ENCODE results near the gene SHC1. TPM values are rescaled to one million over a fixed set of nuclear protein-coding genes. Genes with fewer than 3 reads are reported as not detected.

Gene SHC1
- total RNA-seq, 2 donors from 2014 or later = 72.3 to 72.7 TPM

DNA sequence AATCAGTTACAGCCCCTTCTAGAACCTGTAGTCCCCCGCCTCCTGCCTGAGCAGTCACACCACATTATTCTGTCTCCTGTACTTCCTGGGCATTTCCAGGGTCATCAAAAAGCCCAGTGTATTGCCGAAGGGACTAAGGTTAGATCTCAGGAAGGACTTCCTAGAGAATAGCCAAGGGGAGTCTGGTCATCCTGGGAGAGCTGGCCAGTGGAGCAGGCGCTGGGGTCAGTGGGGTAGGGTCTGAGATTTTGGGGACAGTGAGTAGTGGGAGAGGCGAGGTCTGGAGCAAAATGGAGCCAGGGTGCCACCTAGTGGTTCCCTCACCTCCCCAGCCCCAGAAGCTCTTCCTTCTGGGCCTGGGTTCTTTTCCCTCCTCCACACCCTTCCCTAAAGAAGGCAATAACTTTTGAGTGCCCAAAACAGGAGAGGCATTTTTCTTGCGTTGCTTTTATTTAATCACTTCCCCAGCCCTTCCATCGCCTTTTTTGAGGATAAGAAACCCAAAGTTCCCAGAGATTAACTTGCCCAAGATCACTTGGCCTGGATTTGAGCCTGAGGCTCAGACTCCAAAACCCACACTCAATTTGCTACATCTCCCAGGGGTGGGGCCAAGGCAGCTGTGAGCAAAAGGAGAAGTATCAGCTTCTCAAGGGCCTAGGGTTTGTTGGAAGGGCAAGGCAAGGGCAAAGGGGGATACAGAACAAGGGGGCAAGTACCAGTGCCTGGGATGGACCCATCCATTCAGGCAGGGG is 26.7 kb downstream of the SHC1 start:
- Mint-ChIP-seq H3K4me3 (peak overlapping the region; percentile 70), H3K4me1 (ENCODE audit: low read depth in 2 of 2) (peaks cover 29 to 41% of the 10 kb centered on the region in 2 donors), H3K27ac (peak overlapping the region; percentile 82 to 88), H3K36me3 (no peaks in the 10 kb centered on the region), H3K27me3 (no peaks in the 10 kb centered on the region), H3K9me3 (no peaks in the 10 kb centered on the region)
- DNase-seq (ENCODE audit: low spot score) = no peak
- peak in 1 of 2 donors; percentile 58 for ATAC-seq

- no peak for ATAC-seq
- DNase-seq (ENCODE audit: low spot score) = no peak
- Mint-ChIP-seq H3K27ac (peak overlapping the region; percentile 82 to 88), H3K4me3 (peak overlapping the region; percentile 77), H3K4me1 (ENCODE audit: low read depth in 2 of 2) (peaks cover 46 to 65% of the 10 kb centered on the region in 2 donors), H3K36me3 (no peaks in the 10 kb centered on the region), H3K9me3 (no peaks in the 10 kb centered on the region), H3K27me3 (no peaks in the 10 kb centered on the region)
These were observed 29.1 kb downstream of the SHC1 start for GRCh38 chr1:154941333-154942013.

GRCh38 chr1:154940651-154941194 is 29.8 kb downstream of the SHC1 start:
- Mint-ChIP-seq H3K4me3 (peak overlapping the region; percentile 77), H3K36me3 (no peaks in the 10 kb centered on the region), H3K27me3 (no peaks in the 10 kb centered on the region), H3K4me1 (ENCODE audit: low read depth in 2 of 2) (peaks cover 48 to 68% of the 10 kb centered on the region in 2 donors), H3K27ac (peak overlapping the region; percentile 82 to 88), H3K9me3 (no peaks in the 10 kb centered on the region)
- ATAC-seq (no peak), DNase-seq (ENCODE audit: low spot score) (no peak)

- no peak for DNase-seq (ENCODE audit: low spot score)
- H3K9me3 Mint-ChIP-seq = no peaks in the 10 kb centered on the region
- H3K27ac Mint-ChIP-seq = peak overlapping the region; percentile 82 to 88
- peak overlapping the region; percentile 77 for H3K4me3 Mint-ChIP-seq
- H3K27me3 Mint-ChIP-seq = no peaks in the 10 kb centered on the region
- peaks cover 48 to 68% of the 10 kb centered on the region in 2 donors for H3K4me1 Mint-ChIP-seq (ENCODE audit: low read depth in 2 of 2)
- ATAC-seq = no peak
- H3K36me3 Mint-ChIP-seq = no peaks in the 10 kb centered on the region
These were observed 30.4 kb downstream of the SHC1 start for GRCh38 chr1:154940213-154940560.

- ATAC-seq = no peak
- Mint-ChIP-seq H3K4me3 (peak overlapping the region; percentile 97), H3K27me3 (no peaks in the 10 kb centered on the region), H3K9me3 (no peaks in the 10 kb centered on the region), H3K36me3 (no peaks in the 10 kb centered on the region), H3K27ac (peak overlapping the region; percentile 99), H3K4me1 (ENCODE audit: low read depth in 2 of 2) (peaks cover 48 to 63% of the 10 kb centered on the region in 2 donors)
- DNase-seq (ENCODE audit: low spot score) = no peak
These were observed 31.7 kb downstream of the SHC1 start for GRCh38 chr1:154938604-154939399.

DNA sequence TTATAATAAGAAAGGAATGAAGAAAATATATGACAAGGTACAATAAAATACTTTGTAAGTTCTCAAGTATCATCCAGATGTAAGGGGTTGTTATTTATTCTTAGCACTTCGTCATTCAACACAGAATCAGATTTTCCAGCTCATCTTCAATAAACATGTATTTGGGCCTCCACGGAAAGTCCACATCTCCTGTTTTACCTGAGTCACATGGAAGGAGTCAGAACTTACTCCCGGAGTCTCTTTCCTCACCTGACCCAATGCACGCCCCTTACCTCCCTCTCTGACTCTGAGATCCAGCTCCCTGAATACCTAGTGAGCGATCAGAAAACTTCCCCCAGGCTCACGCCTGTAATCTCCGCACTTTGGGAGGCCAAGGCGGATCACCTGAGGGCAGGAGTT is 32.6 kb downstream of the SHC1 start:
- Mint-ChIP-seq H3K27me3 (no peaks in the 10 kb centered on the region), H3K4me3 (peak overlapping the region; percentile 97), H3K27ac (peak overlapping the region; percentile 99), H3K9me3 (no peaks in the 10 kb centered on the region), H3K4me1 (ENCODE audit: low read depth in 2 of 2) (peaks cover 45 to 55% of the 10 kb centered on the region in 2 donors), H3K36me3 (no peaks in the 10 kb centered on the region)
- no peak for DNase-seq (ENCODE audit: low spot score)
- ATAC-seq = no peak

- no peaks in the 10 kb centered on the region for H3K36me3 Mint-ChIP-seq
- no peaks in the 10 kb centered on the region for H3K27me3 Mint-ChIP-seq
- DNase-seq (ENCODE audit: low spot score) (peak; percentile 94), ATAC-seq (peak; percentile 88 to 90)
- H3K9me3 Mint-ChIP-seq = no peaks in the 10 kb centered on the region
- peak overlapping the region; percentile 99 for H3K27ac Mint-ChIP-seq
- H3K4me1 Mint-ChIP-seq (ENCODE audit: low read depth in 2 of 2) = peaks cover 39 to 48% of the 10 kb centered on the region in 2 donors
- H3K4me3 Mint-ChIP-seq = peak overlapping the region; percentile 97
These were observed 33.2 kb downstream of the SHC1 start for GRCh38 chr1:154937085-154937987.

DNA sequence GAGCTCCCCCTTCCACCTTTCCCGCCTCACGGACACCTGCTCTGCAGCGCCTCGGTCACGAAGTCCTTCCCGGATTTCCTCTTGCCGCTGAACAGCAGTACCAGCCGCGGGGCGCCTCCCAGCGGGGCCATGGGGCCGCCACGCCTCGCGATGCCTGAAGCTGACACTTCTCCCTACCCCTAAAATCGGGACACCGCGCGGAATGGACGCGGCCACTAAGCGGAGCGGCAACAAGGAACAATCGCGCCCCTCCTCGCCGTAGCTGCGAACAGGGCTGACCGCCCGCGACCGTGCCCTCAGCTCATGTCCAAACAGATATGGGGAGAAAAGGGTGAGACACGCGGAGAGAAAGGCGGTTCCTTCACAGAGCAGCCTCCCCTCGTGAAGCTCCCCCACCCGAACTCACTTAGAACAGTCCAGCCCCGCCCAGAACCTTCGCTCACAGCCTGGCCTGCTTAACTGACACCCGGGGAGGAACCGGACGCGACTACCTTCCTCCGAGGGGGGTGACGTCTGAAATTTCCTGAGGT is 33.9 kb downstream of the SHC1 start, which contains the start of gene PMVK:
TSS of gene PMVK (minus strand) at position 165 of the 530 bp plus-strand sequence. CDS start at position 131, 34 bp downstream.
- peak within 1 kb of the TSS; percentile 97 for H3K4me3 Mint-ChIP-seq
- peak; percentile 92 to 96 for ATAC-seq
- peaks cover 38 to 46% of the 10 kb centered on the region in 2 donors for H3K4me1 Mint-ChIP-seq (ENCODE audit: low read depth in 2 of 2)
- H3K27ac Mint-ChIP-seq = peak within 1 kb of the TSS; percentile 99
- peak; percentile 97 for DNase-seq (ENCODE audit: low spot score)
- no peaks in the 10 kb centered on the region for H3K27me3 Mint-ChIP-seq
- H3K36me3 Mint-ChIP-seq = no peaks in the 10 kb centered on the region
- H3K9me3 Mint-ChIP-seq = no peaks in the 10 kb centered on the region

DNA sequence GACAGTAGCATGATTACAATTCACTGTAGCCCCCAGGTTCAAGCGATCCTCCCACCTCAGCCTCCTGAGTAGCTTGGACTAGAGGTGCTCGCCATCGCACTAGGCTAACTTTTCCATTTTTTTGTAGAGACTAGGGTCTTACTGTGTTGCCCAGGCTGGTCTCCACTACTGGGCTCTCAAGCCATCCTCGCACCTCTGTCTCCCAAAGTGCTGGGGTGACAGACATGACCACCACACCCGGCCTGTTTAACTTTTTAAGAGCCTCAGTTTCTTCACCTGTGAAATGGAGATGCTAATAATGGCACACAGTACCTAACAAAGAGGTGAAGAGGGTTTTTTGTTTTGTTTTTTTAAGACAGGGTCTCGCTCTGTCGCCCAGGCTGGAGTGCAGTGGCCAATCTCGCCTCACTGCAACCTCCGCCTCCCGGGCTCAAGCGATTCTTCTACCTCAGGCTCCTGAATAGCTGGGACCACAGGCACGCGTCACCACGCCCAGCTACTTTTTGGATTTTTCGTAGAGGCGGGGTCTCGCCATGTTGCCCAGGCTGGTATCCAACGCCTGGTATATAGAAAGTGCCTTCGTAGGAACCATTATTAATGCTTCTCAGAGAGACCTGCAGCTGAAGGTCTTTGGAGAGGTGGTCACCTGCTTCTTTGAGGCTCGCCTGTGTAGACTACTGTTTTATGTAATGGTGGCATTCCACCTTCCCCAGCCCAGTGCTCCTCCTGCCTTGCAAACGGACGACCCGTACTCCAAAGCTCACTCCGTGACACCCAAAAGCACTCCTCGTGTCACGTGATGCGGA is 34.6 kb downstream of the SHC1 start:
- Mint-ChIP-seq H3K9me3 (no peaks in the 10 kb centered on the region), H3K4me3 (peak overlapping the region; percentile 97), H3K27ac (peak overlapping the region; percentile 99), H3K27me3 (no peaks in the 10 kb centered on the region), H3K4me1 (ENCODE audit: low read depth in 2 of 2) (peaks cover 38 to 41% of the 10 kb centered on the region in 2 donors), H3K36me3 (no peaks in the 10 kb centered on the region)
- no peak for ATAC-seq
- no peak for DNase-seq (ENCODE audit: low spot score)

- Mint-ChIP-seq H3K27me3 (no peaks in the 10 kb centered on the region), H3K9me3 (no peaks in the 10 kb centered on the region), H3K4me1 (ENCODE audit: low read depth in 2 of 2) (peaks cover 32% of the 10 kb centered on the region in 2 donors), H3K27ac (no peak overlapping the region), H3K36me3 (no peaks in the 10 kb centered on the region), H3K4me3 (peak overlapping the region; percentile 97)
- ATAC-seq = no peak
- DNase-seq (ENCODE audit: low spot score) = no peak
These were observed 36.1 kb downstream of the SHC1 start for GRCh38 chr1:154934358-154934948.

- H3K4me3 Mint-ChIP-seq = no peak overlapping the region
- peaks cover 9 to 15% of the 10 kb centered on the region in 2 donors for H3K4me1 Mint-ChIP-seq (ENCODE audit: low read depth in 2 of 2)
- H3K27ac Mint-ChIP-seq = no peak overlapping the region
- H3K27me3 Mint-ChIP-seq = no peaks in the 10 kb centered on the region
- no peaks in the 10 kb centered on the region for H3K9me3 Mint-ChIP-seq
- H3K36me3 Mint-ChIP-seq = peaks cover 9% of the 10 kb centered on the region
- DNase-seq (ENCODE audit: low spot score) (no peak), ATAC-seq (no peak)
These were observed 38.5 kb downstream of the SHC1 start for GRCh38 chr1:154931940-154932487.

Data from natural killer cell treated with Interleukin-12 subunit alpha and Interleukin-12 subunit beta and Interleukin-15 and Interleukin-18, amount 100 ng/mL, for 72 hours (primary cell).